ENCODE measurements around the gene KRTAP12-3. TPM values are rescaled to one million over a fixed set of nuclear protein-coding genes. Genes with fewer than 3 reads are reported as not detected.
"Not testable (repeated sequence)": the region's sequence is repeated elsewhere in the genome, so short reads cannot be mapped to it uniquely, and the experiment has no call there.

The KRTAP12-3 gene, protein sequence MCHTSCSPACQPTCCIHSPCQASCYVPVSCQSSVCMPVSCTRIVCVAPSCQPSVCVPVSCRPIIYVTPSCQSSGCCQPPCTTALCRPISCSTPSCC
- not detected for total RNA-seq
- not detected for polyA plus RNA-seq (2013, experiment 1 of 2)
- not detected for polyA plus RNA-seq (2013, experiment 2 of 2)
- long read RNA-seq, experiment 1: 0 reads
- long read RNA-seq, experiment 2: 0 reads
- long read RNA-seq, experiment 3: 0 reads
- long read RNA-seq, experiment 4: 0 reads

GRCh38 chr21:44657635-44658540 is at the start of gene KRTAP12-3:
Gene KRTAP12-3, plus strand, starts transcription at chr21:44657932. Its CDS starts 48 bp downstream, at chr21:44657980.
- H3K9me3 Mint-ChIP-seq: peaks cover 16% of the 10 kb centered on the region

DNA sequence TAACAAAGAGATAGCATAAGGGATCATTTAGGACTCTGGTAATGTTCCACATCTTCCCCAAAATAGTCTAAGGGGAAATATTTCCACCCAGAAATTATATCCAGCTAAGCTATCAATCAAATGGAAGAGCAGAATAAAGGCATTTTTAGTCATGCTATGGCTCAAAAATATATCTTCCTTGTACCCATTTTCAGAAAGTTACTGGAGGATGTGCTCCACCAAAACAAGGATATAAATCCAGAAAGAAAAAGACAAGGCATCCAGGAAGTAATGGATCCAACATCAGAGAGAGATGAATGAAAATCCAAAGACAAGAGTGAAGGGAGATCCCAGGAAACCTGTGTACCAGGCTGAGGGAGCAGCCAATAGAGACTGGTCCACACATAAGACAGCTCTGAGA is 48.5 kb upstream of the KRTAP12-3 start:
- no peaks in the 10 kb centered on the region for H3K4me1 ChIP-seq (ENCODE audit: control insufficient read depth, insufficient read depth, low read length)
- TF ChIP-seq CTCF (conservative IDR thresholded peaks at IDR 0.05): no peak
- peaks cover 2% of the 10 kb centered on the region for H3K36me3 Mint-ChIP-seq (ENCODE audit: low read depth)
- no peak overlapping the region for H3K9ac ChIP-seq (ENCODE audit: extremely low read depth, low read length, poor library complexity, severe bottlenecking)
- no peak overlapping the region for H3K27ac Mint-ChIP-seq
- H3K9me3 ChIP-seq (ENCODE audit: control insufficient read depth, low read length): peaks cover 29% of the 10 kb centered on the region
- H3K4me1 Mint-ChIP-seq: no peaks in the 10 kb centered on the region
- no peak overlapping the region for H3K4me3 Mint-ChIP-seq
- H3K27me3 Mint-ChIP-seq (ENCODE audit: insufficient read depth): no peaks in the 10 kb centered on the region
- H3K9me3 Mint-ChIP-seq: peaks cover 37% of the 10 kb centered on the region
- no peak overlapping the region for H3K4me3 ChIP-seq (ENCODE audit: low read length)
- no peak for DNase-seq
- H3K27me3 ChIP-seq (ENCODE audit: control insufficient read depth, insufficient read depth, low read length, poor library complexity, severe bottlenecking): no peaks in the 10 kb centered on the region
- no peaks in the 10 kb centered on the region for H3K36me3 ChIP-seq (ENCODE audit: control insufficient read depth, insufficient read depth, low read length)
- no peak overlapping the region for H3K27ac ChIP-seq (ENCODE audit: low read depth, low read length)

More at GRCh38 chr21:44657635-44658540, at the start of gene KRTAP12-3:
- Histone ChIP-seq H3K4me1 (ENCODE audit: control insufficient read depth, insufficient read depth, low read length) (no peaks in the 10 kb centered on the region), H3K4me3 (ENCODE audit: low read length) (no peak within 1 kb of the TSS), H3K9me3 (ENCODE audit: control insufficient read depth, low read length) (peaks cover 6% of the 10 kb centered on the region), H3K9ac (ENCODE audit: extremely low read depth, low read length, poor library complexity, severe bottlenecking) (no peak within 1 kb of the TSS), H3K27ac (ENCODE audit: low read depth, low read length) (no peak within 1 kb of the TSS), H3K27me3 (ENCODE audit: control insufficient read depth, insufficient read depth, low read length, poor library complexity, severe bottlenecking) (no peaks in the 10 kb centered on the region), H3K36me3 (ENCODE audit: control insufficient read depth, insufficient read depth, low read length) (no peaks in the 10 kb centered on the region)
- H3K36me3 Mint-ChIP-seq (ENCODE audit: low read depth): no peaks in the 10 kb centered on the region
- no peak within 1 kb of the TSS for H3K27ac Mint-ChIP-seq
- no peak within 1 kb of the TSS for H3K4me3 Mint-ChIP-seq
- no peak for TF ChIP-seq CTCF (conservative IDR thresholded peaks at IDR 0.05)
- peaks cover 4% of the 10 kb centered on the region for H3K27me3 Mint-ChIP-seq (ENCODE audit: insufficient read depth)
- no peak for DNase-seq
- 86 to 92% methylated on average over 26 of the region's 26 CpGs for WGBS, 2 experiments (ENCODE audit: insufficient coverage in 1 of 2, insufficient read length in 1 of 2)
- peaks cover 10% of the 10 kb centered on the region for H3K4me1 Mint-ChIP-seq

- H3K36me3 Mint-ChIP-seq (ENCODE audit: low read depth); H3K4me3 Mint-ChIP-seq; H3K4me1 Mint-ChIP-seq; H3K4me3 ChIP-seq (ENCODE audit: low read length); H3K4me1 ChIP-seq (ENCODE audit: control insufficient read depth, insufficient read depth, low read length); DNase-seq; H3K9ac ChIP-seq (ENCODE audit: extremely low read depth, low read length, poor library complexity, severe bottlenecking); H3K27me3 Mint-ChIP-seq (ENCODE audit: insufficient read depth); H3K27ac ChIP-seq (ENCODE audit: low read depth, low read length); H3K27me3 ChIP-seq (ENCODE audit: control insufficient read depth, insufficient read depth, low read length, poor library complexity, severe bottlenecking); H3K36me3 ChIP-seq (ENCODE audit: control insufficient read depth, insufficient read depth, low read length); H3K27ac Mint-ChIP-seq: not testable (repeated sequence)
- 93 to 94% methylated on average over 5 to 7 of the region's 7 CpGs for WGBS, 2 experiments (ENCODE audit: insufficient coverage in 1 of 2, insufficient read length in 1 of 2)
- H3K9me3 ChIP-seq (ENCODE audit: control insufficient read depth, low read length): peaks cover 29% of the 10 kb centered on the region
- H3K9me3 Mint-ChIP-seq: peaks cover 34% of the 10 kb centered on the region
These were observed 47.4 kb upstream of the KRTAP12-3 start for GRCh38 chr21:44610157-44610843.

All from endodermal cell (in vitro differentiated cells).